GM18861 (cell line): ENCODE results near the gene TTBK1.

Experiments used
- ATAC-seq: cut with Tn5 transposase; IDR thresholded peaks from one replicate; pipeline ENCODE4 v1.9.1; 2021; ENCODE audit not compliant: unreplicated experiment

TTBK1 gene

DNA sequence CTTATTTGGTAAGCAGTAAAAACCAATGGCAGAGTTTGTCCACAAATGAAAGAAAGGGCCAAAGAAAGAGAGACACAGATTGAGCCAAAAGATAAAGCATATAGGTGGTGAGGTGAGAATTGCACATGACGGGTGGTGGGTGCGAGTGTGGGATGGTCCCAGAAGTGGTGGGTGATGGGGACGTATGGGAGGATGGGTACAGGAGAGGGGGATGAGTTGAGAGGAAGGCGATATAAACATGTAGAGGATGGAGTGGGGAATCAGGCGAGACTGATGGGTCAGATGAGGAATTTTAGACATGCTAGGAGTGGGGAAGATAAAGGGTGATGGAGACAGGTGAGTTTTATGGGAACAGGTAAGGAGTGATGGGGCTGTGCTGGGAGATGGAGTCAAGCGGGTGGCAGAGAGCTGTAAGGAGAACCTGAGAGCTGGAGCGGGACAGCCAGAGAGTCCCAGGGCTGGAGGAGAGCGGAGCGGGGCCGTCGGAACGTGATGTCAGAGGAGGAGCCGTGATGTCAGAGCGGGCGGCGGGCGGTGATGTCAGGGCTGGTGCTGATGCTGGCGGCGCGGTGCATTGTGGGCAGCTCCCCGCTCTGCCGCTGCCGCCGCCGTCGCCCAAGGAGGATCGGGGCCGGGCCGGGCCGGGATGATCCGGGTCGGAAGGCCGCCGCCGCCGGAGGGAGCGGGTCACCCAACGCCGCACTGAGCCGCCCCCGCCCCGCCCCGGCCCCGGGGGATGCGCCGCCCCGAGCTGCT is at the start of gene TTBK1:
Gene TTBK1, plus strand, starts transcription at position 574 of the 756 bp plus-strand sequence. CDS start 3,180 bp downstream, outside the sequence.
- ATAC-seq = no peak

DNA sequence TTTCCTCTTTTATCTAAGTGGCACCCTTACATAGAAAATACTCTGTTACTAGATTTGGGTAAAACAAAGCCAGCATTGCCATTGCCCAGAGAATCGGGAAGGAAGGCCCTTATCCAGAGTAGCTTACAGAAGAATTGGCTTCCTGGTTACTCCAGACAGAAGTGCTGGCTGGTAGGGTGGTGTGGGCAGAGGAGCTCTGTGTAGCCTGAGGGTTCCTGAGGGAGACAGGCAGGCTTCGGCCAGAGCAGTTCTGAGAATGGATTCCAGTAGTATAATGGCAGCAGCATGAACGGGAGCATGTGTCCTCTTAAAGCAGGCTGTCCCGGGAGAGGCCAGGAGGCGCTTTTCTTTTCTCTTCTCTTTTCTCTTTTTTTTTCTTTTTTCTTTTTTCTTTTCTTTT is 49.4 kb upstream of the TTBK1 start:
- ATAC-seq = no peak

DNA sequence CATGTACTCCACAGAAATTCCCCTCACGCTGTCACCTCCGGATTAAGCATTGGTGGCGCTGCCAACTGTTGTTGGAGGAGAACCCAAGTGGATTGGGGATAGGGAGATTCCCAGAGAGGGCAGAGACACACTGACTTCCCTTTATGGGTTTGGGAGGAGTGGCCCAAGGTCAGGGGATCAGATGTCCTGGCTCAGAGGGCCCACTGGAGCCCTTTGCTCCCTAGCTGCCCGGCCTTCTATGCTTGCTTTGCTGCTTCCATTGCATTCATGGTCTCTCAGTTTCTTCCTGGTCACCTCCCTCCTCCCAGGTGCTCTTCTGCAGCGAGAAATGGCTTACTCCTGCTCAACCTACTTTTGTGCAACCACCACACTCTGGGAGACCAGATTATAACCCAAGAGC is 46.9 kb upstream of the TTBK1 start:
- ATAC-seq = no peak

DNA sequence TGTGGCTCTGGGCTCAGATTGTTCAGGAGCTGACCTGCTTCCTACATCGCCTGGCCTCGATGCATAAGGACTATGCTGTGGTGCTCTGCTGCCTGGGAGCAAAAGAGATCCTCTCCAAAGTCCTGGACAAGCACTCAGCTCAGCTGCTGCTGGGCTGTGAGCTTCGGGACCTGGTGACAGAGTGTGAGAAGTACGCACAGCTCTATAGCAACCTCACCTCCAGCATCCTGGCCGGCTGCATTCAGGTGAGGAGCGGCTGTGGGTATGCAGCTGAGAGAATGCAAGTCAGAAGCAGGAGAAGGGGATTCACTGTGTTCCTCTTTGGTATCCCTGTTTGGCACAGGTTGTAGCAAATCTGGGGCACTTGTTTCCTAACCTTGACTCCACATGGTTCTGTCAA is 43.4 kb upstream of the TTBK1 start:
- no peak for ATAC-seq

DNA sequence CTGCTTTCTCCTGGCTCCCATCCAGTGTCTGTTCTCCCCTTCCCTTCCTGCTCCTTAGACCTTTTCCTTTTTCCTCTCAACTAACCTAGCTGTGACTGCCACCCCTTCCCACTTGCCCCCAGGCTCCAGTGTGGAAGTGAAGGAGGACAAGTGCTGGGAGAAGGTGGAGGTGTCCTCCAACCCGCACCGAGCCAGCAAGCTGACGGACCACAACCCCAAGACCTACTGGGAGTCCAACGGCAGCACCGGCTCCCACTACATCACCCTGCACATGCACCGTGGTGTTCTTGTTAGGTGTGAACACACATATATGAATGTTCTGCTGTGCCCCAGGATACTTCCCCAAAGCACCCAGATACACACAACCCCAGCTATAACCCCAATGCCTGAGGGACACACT is 42.7 kb upstream of the TTBK1 start:
- no peak for ATAC-seq

DNA sequence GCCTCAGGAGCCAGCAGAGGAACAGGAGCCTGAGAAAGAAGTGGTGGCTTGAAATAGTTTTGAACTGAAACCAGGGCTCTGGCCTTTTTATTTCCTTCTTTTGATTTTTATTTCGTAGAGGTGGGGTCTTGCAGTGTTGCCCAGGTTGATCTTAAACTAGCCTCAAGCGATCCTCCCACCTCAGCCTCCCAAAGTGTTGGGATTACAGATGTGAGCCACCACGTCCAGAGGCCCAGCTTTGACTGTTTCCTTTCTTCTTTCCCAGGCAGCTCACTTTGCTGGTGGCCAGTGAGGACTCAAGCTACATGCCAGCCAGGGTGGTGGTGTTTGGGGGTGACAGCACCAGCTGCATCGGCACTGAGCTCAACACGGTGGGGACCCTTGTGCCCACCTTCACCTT is 40.8 kb upstream of the TTBK1 start:
- no peak for ATAC-seq

DNA sequence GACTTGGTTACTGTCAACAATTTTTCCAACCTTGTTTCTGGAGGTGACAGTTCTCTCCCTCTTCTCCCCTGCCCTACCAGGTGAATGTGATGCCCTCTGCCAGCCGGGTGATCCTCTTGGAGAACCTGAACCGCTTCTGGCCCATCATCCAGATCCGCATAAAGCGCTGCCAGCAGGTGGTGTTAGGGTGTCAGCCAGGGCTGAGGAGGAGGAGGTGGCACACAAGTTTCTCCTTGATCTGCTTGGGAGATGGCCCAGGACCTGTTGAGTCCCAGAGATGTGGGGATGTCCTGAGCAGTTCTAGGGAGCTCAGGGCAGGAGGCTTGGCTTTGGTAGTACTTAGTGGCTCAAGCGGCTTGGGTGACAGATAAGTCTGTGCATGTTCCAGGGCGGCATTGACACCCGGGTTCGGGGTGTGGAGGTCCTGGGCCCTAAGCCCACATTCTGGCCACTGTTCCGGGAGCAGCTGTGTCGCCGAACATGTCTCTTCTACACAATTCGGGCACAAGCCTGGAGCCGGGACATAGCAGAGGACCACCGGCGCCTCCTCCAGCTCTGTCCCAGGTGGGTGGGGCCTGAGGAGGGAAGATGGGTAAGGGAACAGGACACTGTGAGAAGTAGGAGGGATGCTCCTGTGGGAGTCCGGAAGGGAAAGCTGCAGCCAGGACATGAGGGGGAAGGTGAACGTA is 40.1 kb upstream of the TTBK1 start:
- ATAC-seq = no peak

DNA sequence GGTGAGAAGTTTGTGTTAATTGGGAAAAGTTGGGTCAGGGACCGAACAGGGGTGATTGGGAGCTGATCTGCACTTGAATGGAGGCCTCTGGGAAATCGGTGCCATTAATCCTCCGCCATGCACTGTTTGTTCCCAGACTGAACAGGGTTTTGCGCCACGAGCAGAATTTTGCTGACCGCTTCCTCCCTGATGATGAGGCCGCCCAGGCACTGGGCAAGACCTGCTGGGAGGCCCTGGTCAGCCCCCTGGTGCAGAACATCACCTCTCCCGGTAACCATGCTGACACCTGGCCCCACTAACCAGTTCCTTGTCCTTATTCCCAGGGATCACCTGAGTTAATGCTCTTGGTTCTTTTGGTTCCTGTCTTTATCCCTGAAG is 39.6 kb upstream of the TTBK1 start:
- ATAC-seq = no peak

DNA sequence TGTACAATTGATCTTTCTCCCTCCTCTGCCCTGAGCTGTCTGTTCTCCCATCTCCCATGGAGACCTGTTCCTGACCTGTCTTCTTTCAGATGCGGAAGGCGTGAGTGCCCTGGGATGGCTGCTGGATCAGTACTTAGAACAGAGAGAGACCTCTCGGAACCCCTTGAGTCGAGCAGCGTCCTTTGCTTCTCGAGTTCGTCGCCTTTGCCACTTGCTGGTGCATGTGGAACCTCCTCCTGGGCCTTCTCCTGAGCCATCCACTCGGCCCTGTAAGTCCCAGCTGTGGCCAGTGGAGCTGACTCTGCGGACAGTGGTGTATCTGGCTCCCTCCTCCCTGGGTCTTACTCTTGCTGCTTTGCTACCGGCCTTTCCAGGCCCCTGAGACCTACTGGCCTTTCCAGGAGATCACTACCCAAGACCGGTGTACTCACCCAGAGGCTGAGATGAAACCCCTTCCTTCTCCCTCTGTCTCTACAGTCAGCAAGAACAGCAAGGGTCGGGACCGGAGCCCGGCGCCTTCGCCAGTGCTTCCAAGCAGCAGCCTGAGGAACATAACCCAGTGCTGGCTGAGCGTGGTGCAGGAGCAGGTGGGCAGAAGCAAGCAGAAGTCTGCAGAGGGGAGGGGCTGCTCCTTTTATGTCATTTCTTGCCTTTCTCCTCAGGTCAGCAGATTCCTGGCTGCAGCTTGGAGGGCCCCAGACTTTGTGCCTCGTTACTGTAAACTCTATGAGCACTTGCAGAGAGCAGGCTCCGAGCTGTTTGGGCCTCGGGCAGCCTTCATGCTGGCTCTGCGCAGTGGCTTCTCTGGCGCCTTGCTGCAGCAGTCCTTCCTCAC is 38.8 kb upstream of the TTBK1 start:
- ATAC-seq = no peak

DNA sequence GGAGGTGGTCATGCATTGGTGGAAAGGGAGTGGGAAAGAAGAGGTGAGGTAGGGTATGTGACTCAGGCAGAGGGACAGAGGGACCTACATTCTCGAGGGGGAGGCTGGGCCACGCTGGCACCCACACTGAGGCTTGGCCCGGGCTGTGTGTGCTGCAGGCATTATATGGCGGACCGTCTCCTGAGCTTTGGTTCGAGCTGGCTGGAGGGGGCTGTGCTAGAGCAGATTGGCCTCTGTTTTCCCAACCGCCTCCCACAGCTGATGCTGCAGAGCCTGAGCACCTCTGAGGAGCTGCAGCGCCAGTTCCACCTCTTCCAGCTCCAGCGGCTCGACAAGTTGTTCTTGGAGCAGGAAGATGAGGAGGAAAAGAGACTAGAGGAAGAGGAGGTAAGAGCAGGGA is 37.4 kb upstream of the TTBK1 start:
- ATAC-seq = no peak

DNA sequence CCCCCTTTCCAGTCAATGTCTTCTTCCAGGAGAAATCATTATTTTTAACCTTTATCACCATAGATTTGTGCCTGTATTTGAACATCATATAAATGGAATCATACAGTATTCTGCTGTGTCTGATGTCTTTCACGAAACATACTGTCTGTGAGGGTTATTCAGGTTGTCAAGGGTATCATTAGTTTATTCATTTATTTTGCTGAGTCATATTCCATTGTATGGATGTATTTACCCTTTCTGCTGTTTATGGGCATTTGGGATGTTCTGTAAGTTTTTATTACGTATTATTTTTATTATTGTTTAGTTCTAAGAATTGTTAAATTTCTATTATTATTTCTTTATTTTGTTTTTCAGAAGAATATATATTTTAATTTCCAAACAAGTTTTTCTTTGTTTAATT is 36.0 kb upstream of the TTBK1 start:
- ATAC-seq = no peak

DNA sequence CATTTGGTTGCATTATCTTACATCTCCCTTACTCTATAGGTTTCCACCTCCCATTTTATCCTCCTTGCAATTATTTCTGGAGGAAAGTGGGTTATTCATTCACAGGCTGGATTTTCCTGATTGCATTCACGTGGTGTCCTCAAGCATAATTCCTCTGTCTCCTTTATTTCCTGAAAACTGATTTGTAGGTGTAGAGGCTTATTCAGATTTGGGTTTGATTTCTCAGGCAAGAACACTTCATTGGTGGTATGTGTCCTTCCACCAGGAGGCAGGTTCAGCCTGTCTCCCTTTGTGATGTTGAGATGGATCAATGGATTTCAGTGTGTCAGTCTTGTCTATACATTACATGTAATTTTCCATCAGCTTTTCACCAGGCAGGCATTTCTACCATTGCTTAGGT is 31.3 kb upstream of the TTBK1 start:
- no peak for ATAC-seq

DNA sequence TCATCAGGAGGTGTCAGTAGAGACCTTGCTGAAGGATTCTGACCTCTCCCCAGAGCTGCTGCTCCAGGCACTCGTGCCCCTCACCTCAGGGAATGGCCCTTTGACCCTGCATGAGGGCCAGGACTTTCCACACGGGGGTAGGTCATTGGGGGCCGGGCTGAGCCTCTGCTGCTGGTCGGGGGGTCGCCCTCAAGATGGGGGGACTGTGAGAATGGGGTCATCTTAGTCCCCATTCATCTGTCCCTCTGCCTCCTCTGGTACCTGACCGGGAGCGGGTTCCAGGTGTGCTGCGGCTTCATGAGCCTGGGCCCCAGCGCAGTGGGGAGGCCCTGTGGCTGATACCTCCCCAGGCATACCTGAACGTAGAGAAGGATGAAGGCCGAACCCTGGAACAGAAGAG is 29.9 kb upstream of the TTBK1 start:
- ATAC-seq = no peak

DNA sequence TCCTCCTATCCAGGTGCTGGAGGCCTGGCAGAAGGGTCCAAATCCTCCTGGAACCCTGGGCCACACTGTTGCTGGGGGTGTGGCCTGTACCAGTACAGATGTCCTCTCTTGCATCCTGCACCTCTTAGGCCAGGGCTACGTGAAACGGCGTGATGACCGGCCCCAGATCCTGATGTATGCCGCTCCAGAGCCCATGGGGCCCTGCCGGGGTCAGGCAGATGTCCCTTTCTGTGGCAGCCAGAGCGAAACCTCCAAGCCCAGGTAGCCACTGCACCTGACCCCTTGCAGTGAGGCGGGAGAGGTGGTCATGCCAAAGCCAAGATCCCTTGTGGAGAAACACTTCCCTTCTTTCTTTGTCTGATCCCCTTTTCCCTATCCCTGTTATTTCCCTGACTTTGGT is 28.2 kb upstream of the TTBK1 start:
- no peak for ATAC-seq

DNA sequence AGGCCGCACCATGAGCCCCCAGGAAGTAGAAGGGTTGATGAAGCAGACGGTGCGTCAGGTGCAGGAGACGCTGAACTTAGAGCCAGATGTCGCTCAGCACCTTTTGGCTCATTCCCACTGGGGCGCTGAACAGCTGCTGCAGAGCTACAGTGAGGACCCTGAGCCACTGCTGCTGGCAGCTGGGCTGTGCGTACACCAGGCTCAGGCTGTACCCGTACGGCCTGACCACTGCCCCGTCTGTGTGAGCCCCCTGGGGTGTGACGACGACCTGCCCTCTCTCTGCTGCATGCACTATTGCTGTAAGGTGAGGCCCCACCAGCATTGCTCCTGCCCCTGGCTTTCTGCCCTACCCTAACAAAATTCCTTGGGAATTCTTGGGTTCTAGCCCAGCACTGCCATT is 27.1 kb upstream of the TTBK1 start:
- ATAC-seq = no peak

DNA sequence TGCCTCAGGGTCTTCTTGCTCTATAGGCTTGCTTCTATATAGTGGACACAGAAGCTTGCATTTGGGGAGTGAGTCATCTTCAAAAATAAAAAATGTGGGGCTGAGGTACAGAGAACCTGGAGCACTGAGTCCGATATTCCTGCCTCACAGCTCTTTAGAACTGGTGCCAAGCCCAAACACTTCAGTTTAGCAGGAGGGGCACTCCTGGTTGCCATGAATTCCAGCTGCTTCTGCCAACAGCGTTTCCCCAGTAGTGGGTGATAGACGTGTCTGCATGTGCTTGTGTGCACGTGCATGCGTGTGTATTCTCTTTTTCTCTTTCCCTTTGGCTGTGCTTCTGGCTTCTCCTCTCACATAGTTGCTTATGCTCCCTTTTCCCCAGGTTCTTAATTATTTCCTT is 25.9 kb upstream of the TTBK1 start:
- ATAC-seq = no peak

DNA sequence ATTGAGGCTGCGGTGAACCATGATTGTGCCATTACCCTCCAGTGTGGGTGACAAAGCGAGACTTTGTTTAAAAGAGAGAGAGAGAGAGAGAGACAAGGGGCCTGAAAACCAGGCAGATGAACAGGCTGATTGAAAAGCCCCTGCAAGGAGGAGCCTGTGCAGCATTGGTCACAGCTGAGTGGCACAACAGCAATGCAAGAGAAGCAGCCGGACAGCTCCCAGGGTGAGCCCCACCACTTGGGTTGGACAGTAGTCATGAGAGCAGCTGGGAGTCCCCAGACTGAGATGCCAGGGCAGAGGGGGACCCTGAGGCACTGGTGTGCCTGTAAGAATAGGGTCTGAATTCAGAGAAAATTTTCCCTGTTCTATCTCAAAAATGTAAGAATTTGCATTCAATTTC is 24.2 kb upstream of the TTBK1 start:
- no peak for ATAC-seq

DNA sequence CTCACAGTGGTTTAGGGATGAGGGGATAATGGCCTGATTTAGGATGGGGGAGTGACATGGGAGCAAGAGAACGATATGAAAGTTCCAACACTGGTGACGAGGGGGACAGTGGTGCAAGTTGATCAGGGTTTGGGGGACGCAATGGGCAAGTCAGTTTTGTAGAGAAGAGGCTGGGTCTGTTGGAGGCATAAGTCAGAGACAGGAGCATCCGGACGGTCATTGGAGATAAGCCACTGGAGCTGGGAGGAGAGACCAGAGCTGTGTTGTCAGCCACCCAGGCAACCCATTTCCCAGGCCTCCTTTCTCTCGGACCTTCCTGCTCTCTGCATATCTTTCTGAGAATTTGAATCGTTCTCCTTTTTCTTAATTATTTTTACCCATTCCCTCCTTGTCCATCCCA is 23.5 kb upstream of the TTBK1 start:
- ATAC-seq = no peak

DNA sequence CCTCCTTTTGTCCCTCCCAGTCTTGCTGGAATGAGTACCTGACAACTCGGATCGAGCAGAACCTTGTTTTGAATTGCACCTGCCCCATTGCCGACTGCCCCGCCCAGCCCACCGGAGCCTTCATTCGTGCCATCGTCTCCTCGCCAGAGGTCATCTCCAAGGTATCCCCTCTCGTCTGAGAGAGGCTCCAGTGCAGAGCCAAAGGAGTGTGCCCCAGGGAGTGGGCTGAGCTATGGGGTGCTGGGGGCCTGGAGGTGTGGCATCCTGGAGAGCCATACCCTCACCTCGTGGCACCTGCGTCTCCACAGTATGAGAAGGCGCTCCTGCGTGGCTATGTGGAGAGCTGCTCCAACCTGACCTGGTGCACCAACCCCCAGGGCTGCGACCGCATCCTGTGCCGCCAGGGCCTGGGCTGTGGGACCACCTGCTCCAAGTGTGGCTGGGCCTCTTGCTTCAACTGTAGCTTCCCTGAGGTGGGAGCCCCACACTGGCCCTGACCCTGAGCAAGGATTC is 22.8 kb upstream of the TTBK1 start:
- no peak for ATAC-seq

DNA sequence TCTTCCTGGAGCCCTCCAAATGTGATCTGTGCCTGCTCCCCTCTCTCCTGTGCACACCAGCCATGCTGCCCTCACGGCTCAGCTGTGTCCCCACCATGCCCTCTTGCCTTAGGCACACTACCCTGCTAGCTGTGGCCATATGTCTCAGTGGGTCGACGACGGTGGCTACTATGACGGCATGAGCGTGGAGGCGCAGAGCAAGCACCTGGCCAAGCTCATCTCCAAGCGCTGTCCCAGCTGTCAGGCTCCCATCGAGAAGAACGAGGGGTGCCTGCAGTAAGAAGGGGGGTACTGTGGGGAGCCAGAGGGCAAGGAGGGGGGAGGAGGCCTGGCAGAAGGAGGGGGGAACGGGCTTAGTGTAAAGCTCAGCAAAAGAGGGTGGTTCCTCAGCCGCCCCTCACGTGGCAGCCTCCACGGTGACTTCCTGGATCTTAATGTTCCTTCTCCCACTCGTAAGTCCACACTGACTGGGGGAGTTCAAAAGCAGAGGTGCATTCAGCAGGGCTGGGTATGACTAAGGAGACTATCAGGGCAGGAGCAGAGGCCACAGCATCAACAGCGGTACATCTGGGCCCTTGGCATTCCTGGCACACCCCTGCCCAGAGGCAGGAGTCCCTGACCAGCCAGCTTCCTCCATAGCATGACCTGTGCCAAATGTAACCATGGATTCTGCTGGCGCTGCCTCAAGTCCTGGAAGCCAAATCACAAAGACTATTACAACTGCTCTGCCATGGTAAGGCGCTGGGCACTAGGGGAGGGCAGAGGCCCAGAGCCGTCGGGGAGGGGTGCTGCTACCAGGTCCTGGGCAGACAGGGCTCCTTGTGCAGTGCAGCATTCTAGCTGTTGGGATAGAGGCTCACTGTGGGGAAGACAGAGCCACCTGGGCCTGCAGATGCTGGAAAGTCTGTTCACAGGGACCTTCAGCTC is 22.0 kb upstream of the TTBK1 start:
- no peak for ATAC-seq
